Measurements from ENCODE around the gene IMMP2L. TPM values are rescaled to one million over a fixed set of nuclear protein-coding genes. Genes with fewer than 3 reads are reported as not detected.

IMMP2L gene
- total and polyA plus RNA-seq, 2 donors (not counting 3 experiments of a cell fraction or from before 2014, with no cell fraction given), result 9.9 to 11.8 TPM

GRCh38 chr7:111031916-111032315 is 530.4 kb downstream of the IMMP2L start:
- intact Hi-C loops (cut with micrococcal nuclease) (loop anchor here (2.0 kb wide), 1 partner anchor 57 kb away; no protein-coding TSS in a partner anchor), dilution Hi-C loops (cut with MboI; ENCODE audit: extremely low pct_ligation_motif_present, low sequenced_read_pairs) (no loop called here)
- no peak for TF ChIP-seq MYC (IDR thresholded peaks at IDR 0.05; ENCODE audit: low read depth, low read length)
- no peak for TF ChIP-seq JUN (IDR thresholded peaks at IDR 0.05; ENCODE audit: borderline replicate concordance, insufficient read depth, insufficient read length, low read depth)
- TF ChIP-seq, protein P1, sequence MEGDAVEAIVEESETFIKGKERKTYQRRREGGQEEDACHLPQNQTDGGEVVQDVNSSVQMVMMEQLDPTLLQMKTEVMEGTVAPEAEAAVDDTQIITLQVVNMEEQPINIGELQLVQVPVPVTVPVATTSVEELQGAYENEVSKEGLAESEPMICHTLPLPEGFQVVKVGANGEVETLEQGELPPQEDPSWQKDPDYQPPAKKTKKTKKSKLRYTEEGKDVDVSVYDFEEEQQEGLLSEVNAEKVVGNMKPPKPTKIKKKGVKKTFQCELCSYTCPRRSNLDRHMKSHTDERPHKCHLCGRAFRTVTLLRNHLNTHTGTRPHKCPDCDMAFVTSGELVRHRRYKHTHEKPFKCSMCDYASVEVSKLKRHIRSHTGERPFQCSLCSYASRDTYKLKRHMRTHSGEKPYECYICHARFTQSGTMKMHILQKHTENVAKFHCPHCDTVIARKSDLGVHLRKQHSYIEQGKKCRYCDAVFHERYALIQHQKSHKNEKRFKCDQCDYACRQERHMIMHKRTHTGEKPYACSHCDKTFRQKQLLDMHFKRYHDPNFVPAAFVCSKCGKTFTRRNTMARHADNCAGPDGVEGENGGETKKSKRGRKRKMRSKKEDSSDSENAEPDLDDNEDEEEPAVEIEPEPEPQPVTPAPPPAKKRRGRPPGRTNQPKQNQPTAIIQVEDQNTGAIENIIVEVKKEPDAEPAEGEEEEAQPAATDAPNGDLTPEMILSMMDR (IDR thresholded peaks at IDR 0.05; ENCODE audit: extremely low read depth in 1 of 2, insufficient read depth in 1 of 2, low read depth in 1 of 2, low read length in 2 of 2), result no peak
- no peak for TF ChIP-seq POLR2A (IDR thresholded peaks at IDR 0.05; ENCODE audit: low read depth, low read length)
- TF ChIP-seq EZH2 (IDR thresholded peaks at IDR 0.05; ENCODE audit: borderline replicate concordance, low read depth, low read length, severe bottlenecking), result no peak
- no peaks in the 10 kb centered on the region for H3K36me3 ChIP-seq (ENCODE audit: control insufficient read depth in 2 of 2, extremely low read depth in 1 of 2, insufficient read depth in 2 of 2, low read length in 2 of 2)
- no peaks in the 10 kb centered on the region for H3K9me1 ChIP-seq (replicated peaks; ENCODE audit: control insufficient read depth, extremely low read depth, insufficient read depth, low read length)
- DNase-seq (ENCODE audit: low read depth, low spot score) (no peak), FAIRE-seq (no peak)
- POLR2A ChIA-PET, result no interaction called here
- no peaks in the 10 kb centered on the region for H3K79me2 ChIP-seq (ENCODE audit: control insufficient read depth, insufficient read depth, low read length)
- no peak overlapping the region for H3K9ac ChIP-seq (replicated peaks; ENCODE audit: extremely low read depth, insufficient read depth, low read length)
- H3K4me3 ChIP-seq (replicated peaks in 1 of 3; ENCODE audit: insufficient read depth in 1 of 3, low read depth in 1 of 3, low read length in 3 of 3), result no peak overlapping the region
- H4K20me1 ChIP-seq (replicated peaks; ENCODE audit: control insufficient read depth, extremely low read depth, insufficient read depth, low read length), result no peaks in the 10 kb centered on the region
- H3K9me3 ChIP-seq (replicated peaks; ENCODE audit: control insufficient read depth, insufficient read depth, low read length), result no peaks in the 10 kb centered on the region
- CTCF ChIA-PET, result interaction anchor here (2.1 kb wide), 1 partner anchor 11 kb away, joined by 4 read pairs; no protein-coding TSS in a partner anchor
- no peaks in the 10 kb centered on the region for H3K27me3 ChIP-seq (ENCODE audit: control insufficient read depth in 2 of 2, insufficient read depth in 2 of 2, low read length in 2 of 2)
- H3K4me2 ChIP-seq (ENCODE audit: insufficient read depth, low read length), result no peak overlapping the region
- no TSS peak for BruUV-seq (replicated peaks)
- no peak overlapping the region for H3K27ac ChIP-seq (ENCODE audit: insufficient read depth, low read depth, low read length)
- H2AFZ ChIP-seq (ENCODE audit: low read depth, low read length), result no peak overlapping the region
- H3K4me1 ChIP-seq (ENCODE audit: control insufficient read depth, extremely low read depth, insufficient read depth, low read length), result peaks cover 21% of the 10 kb centered on the region

GRCh38 chr7:111030336-111030735 is 532.0 kb downstream of the IMMP2L start:
- H3K9me1 ChIP-seq (replicated peaks; ENCODE audit: control insufficient read depth, extremely low read depth, insufficient read depth, low read length), result no peaks in the 10 kb centered on the region
- no peak overlapping the region for H2AFZ ChIP-seq (ENCODE audit: low read depth, low read length)
- DNase-seq (ENCODE audit: low read depth, low spot score), result peak; percentile 60
- H4K20me1 ChIP-seq (replicated peaks; ENCODE audit: control insufficient read depth, extremely low read depth, insufficient read depth, low read length), result no peaks in the 10 kb centered on the region
- ChIA-PET CTCF (interaction anchor here (1.1 to 2.1 kb wide), 3 partner anchors 13 to 69 kb away, joined by 3 to 4 read pairs (median 4); no protein-coding TSS in a partner anchor), POLR2A (no interaction called here)
- no peaks in the 10 kb centered on the region for H3K79me2 ChIP-seq (ENCODE audit: control insufficient read depth, insufficient read depth, low read length)
- H3K9ac ChIP-seq (replicated peaks; ENCODE audit: extremely low read depth, insufficient read depth, low read length), result peak overlapping the region; percentile 54
- peaks cover 21% of the 10 kb centered on the region for H3K4me1 ChIP-seq (ENCODE audit: control insufficient read depth, extremely low read depth, insufficient read depth, low read length)
- H3K4me2 ChIP-seq (ENCODE audit: insufficient read depth, low read length), result peak overlapping the region; percentile 91
- peak overlapping the region; percentile 86 for H3K27ac ChIP-seq (ENCODE audit: insufficient read depth, low read depth, low read length)
- intact Hi-C loops (cut with micrococcal nuclease) (loop anchor here (2.0 kb wide), 1 partner anchor 58 kb away; no protein-coding TSS in a partner anchor), dilution Hi-C loops (cut with MboI; ENCODE audit: extremely low pct_ligation_motif_present, low sequenced_read_pairs) (no loop called here)
- FAIRE-seq, result no peak
- peak overlapping the region in 1 of 3 experiments; percentile 36 for H3K4me3 ChIP-seq (replicated peaks in 1 of 3; ENCODE audit: insufficient read depth in 1 of 3, low read depth in 1 of 3, low read length in 3 of 3)
- no peaks in the 10 kb centered on the region for H3K36me3 ChIP-seq (ENCODE audit: control insufficient read depth in 2 of 2, extremely low read depth in 1 of 2, insufficient read depth in 2 of 2, low read length in 2 of 2)
- no peaks in the 10 kb centered on the region for H3K9me3 ChIP-seq (replicated peaks; ENCODE audit: control insufficient read depth, insufficient read depth, low read length)
- no peaks in the 10 kb centered on the region for H3K27me3 ChIP-seq (ENCODE audit: control insufficient read depth in 2 of 2, insufficient read depth in 2 of 2, low read length in 2 of 2)
- TF ChIP-seq EZH2 (IDR thresholded peaks at IDR 0.05; ENCODE audit: borderline replicate concordance, low read depth, low read length, severe bottlenecking), result no peak
- peak; percentile 1 for TF ChIP-seq JUN (IDR thresholded peaks at IDR 0.05; ENCODE audit: borderline replicate concordance, insufficient read depth, insufficient read length, low read depth)
- no TSS peak for BruUV-seq (replicated peaks)
